Right forelimb (tissue), 1 donor: ENCODE measurements around the gene VRK2.
"Not testable (repeated sequence)": the region's sequence is repeated elsewhere in the genome, so short reads cannot be mapped to it uniquely, and the experiment has no call there.

Experiments used
- DNase-seq: peaks from one replicate; pipeline ENCODE4 v3.0.0-alpha.2; 2018

VRK2 gene

DNA sequence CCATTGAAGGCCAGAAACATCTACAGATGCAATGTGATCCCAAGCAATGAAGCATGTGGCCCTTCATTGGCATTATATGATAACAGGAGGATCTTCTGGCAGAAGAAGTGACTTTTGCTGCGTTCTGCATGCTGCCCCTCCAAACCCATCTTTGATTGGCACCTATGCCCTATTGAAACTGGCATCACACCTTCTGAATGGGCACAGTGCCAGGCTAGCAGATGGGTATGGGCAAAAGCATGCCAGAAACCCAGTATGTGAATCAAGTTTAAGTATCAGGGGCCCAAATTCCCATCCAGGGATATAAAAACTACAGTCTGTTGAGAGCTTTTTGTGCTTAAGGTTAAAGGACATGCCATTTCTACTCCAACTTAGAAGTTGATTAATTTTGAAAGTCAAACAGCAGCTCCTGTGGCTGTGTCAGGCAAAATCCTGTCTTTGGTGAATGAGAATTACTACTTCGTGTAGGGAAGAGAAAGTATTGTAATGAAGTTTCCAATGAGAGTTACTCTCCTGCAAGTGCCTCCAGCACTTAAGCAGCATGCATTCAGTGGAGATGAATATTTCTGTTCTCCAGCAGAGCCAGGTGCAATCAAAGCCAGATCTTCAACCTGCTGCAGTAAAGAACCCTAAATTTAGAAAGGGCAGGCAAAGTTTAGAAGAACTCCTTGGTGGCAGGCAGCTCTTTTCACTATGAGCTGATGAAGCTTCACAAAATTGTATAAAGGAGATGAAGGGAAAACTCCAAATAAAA lies 8.6 kb downstream of the VRK2 start:
- DNase-seq = no peak

- DNase-seq = no peak
These were observed 9.7 kb downstream of the VRK2 start for GRCh38 chr2:58056192-58056916.

DNA sequence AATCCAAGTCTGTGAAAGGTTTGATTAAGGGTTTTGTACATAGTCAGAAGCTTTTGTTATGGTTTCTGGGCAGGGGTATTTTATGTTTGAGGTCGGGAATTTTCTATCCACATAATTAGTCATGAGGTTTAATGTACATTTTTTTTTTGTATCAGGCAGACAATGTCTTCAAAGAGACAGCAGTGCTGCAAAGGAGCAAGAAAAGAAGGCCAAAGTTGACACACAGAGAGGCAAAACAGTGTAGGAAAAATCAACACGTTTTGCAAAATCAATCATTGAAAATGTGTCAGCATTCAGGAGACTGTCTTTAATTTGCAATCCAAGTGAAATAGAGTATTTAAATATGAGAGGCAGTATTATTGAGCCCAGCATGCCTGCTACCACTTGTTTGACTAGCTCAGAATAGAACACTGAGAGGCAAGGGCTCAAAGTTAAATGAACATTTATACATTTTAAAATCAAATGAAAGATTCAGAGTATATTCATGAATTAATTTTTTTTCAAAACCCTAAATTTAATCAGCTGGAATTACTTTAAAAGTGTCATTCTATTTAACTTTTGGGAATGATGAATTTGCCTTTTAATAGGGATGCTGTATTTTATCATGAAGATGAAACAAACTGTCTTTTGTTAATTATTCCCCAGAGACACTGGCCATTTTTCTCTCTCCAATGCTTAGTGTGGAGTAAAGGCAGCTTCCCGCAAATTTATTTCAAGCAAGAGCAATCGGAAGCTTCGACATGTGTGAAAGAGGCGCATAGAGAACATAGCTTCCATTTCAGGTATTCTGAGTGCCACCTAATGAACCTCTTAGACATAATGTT lies 11.3 kb downstream of the VRK2 start:
- DNase-seq = no peak

DNA sequence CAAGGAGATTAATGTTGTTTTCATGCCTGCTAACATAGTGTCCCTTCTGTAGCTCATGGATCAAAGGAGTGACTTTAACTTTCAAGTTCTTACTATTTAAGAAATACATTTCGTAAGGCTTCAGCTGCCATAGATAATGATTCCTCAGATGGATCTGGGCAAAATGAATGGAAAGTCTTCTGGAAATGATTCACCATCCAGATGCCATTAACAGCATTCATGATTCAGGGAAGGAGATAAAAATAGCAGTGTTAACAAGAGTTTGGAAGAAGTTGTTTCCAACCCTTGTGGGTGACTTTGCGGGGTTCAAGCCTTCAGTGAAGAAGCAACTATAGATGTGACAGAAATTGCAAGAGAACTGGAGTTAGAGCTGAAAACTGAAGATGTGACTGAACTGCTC lies 17.0 kb downstream of the VRK2 start:
- no peak for DNase-seq

DNA sequence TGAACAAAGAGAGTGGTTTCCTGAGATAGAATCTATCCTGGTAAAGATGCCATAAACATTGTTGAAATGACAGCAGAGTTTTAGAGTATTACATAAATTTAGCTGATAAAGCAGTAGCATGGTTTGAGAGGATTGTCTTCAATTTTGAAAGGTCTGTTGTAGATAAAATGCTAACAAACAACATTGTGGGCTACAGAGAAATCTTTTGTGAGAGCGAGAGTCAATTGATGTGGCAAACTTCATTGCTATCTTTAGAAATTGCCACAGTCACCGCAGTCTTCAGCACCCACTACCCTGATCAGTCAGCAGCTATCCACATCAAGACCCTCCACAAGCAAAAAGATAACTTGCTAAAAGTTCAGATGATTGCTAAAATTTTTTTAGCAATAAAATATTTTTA lies 17.5 kb downstream of the VRK2 start:
- DNase-seq = no peak

DNA sequence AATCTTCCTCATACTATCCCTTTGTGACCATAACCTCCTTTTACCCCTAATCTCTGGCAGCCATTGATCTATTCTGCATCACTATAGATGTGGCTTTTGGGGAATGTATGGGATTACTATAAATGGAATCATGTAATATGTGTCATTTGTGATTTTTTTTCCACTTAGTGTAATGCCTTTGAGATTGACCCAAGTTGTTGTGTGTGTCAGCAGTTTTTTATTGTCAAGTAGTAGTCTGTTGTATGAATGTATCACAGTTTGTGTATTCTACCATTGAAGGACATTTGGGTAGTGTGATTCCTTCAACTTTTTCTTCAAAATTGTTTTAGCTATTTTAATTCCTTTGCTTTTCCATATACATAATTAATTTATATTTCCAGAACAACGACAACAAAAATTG lies 18.6 kb downstream of the VRK2 start:
- no peak for DNase-seq

GRCh38 chr2:58067001-58067400 lies 20.4 kb downstream of the VRK2 start:
- no peak for DNase-seq

- no peak for DNase-seq
These were observed 24.2 kb downstream of the VRK2 start for GRCh38 chr2:58070765-58071164.

DNA sequence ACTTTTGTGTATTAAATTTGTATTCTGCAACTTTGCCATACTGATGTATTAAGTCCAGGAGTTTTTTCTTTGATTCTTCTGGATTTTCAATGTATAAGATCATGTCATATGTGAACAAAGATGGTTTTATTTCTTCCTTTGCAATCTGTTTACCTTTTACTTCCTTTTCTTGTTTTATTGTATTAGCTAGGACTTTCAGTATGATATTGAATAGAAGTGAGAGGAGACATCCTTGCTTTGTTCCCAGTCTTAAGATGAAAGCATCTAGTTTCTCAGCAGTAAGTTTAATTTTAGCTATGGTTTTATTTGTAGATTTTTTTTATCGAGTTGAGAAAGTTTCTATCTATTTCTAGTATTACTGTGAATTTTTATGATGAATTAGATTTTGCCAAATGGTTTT lies 25.5 kb downstream of the VRK2 start:
- no peak for DNase-seq

DNA sequence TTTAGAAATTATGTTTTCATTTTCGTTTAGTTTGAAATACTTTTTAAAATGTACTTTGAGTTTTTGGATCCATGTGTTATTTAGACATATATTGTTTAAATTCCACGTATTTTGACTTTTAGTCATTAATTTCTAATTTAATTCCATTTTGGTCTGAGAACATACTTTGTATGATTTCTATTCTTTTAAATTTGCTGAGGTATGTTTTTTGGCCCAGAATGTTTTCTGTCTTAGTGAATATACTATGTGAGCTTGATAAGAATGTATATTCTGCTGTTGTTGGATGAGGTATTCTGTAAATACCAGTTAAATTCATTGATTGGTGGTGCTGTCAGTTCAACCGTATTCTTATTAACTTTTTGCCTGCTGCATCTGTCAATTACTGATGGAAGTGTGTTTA lies 26.4 kb downstream of the VRK2 start:
- DNase-seq = no peak

- DNase-seq = no peak
These were observed 27.1 kb downstream of the VRK2 start for GRCh38 chr2:58073751-58074150.

DNA sequence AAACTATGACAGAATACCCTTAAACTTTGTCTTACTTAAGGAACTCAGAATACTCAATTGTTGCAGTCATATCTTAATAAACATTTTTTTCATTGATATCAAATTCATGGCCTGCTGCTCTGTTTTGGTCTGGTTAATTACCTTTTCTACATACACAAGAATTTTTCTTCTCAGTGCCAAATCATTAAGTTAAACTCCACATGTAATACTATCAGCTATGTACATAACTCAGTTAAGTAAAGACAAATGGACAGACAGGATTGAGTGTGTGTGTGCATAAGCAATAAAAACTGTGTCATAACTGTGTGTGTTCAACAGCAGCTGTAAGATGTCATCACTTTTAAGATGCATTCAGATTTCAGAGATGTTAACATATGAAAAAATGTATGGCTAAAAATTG lies 34.4 kb downstream of the VRK2 start:
- DNase-seq = no peak

- DNase-seq = no peak
These were observed 42.5 kb downstream of the VRK2 start for GRCh38 chr2:58089081-58089480.

- not testable (repeated sequence) for DNase-seq
These were observed 46.2 kb downstream of the VRK2 start for GRCh38 chr2:58092772-58093171.

DNA sequence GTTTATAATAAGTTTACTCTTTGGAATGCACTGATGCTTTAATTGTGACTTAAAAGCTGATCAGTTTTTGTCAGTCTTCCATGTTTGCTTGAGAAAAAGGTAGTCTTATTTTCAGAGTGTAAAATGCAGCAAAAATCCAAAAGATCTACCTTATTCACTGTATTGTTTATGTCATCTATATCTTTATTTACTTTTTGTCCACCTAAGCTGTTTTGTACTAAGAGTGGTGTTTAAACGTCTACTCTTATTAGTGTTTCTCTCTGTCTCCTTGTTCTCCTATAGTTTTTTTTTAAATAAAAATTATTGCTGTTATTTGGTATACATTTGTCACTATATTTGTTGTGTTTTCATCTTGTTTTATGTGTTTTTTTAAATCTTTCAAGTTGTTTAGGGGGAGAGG lies 50.4 kb downstream of the VRK2 start:
- no peak for DNase-seq

- no peak for DNase-seq
These were observed 51.9 kb downstream of the VRK2 start for GRCh38 chr2:58098254-58099095.

- DNase-seq = no peak
These were observed 52.6 kb downstream of the VRK2 start for GRCh38 chr2:58099096-58099769.

DNA sequence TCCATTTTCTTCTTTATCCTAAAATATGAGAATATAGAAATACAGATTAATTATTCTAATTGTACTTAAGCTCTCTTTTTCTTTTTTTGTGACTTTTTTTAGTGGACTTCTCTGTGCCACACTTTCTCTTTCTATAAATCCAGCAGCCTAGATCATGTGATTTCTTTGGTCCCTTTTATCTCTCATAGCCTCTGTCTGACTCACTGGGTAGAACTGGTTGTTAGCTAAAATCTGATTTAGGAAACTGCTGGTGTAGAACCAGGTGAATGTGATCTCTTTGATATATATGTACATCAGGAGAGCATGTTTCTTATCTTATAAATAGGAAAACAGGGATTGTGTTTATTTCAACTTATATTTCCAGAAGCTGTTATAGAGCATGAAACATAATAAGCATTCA lies 54.9 kb downstream of the VRK2 start:
- no peak for DNase-seq

GRCh38 chr2:58106896-58107295 lies 60.3 kb downstream of the VRK2 start:
- no peak for DNase-seq

DNA sequence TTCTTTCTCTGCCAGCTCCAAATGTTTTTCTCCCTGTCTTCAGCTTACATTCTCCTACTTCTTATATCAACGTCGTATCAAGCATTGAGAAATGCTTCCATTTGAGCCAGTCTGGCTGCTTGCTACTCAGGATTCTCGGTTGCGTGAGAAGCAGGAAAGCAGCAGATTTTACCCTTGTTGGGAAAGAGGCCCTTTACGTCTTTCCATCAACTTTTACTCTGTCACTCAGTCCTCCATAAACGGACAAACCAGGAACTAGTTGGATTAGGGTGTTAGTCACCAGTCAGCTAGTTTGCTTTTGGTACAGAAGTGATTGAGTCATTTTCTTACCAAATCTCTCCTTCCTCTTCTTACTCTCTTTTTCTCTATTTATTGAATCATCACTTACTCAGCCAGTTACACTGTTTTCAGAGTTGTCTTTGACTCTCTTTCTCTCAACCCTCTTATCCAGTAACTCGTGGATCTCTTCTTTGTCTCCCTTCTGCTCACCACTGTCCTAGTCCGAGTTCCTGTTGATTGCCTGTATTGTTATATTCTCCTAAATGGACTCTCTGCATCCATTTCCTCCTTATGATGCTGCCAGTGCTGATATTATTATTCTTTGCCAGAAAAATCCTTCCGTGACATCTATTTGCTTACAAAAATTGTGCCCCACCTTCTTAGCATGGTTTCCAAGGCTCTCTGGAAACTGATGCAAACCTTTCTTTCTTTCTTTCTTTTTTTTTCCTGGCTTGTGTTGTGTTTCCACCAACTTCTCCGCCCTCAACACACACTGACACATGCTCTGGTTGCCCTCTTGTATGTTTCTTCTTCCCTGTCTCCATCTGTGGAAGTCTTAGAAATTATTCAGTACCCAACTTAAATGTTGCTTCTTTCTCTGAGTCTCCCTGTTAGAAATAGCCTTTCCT lies 61.5 kb downstream of the VRK2 start:
- no peak for DNase-seq

GRCh38 chr2:58109481-58109880 lies 62.9 kb downstream of the VRK2 start:
- DNase-seq = no peak
